ENCODE data around the gene SCAMP1.
A peak's percentile ranks its signal among the peaks of the same experiment; 100 is the strongest.

Gene SCAMP1

GRCh38 chr5:78508186-78508765, 147.9 kb downstream of the SCAMP1 start (continued):
- TF ChIP-seq ZNF202 (tag by site-specific recombination; IDR thresholded peaks at IDR 0.05; ENCODE audit: borderline replicate concordance) (no peak), ZNF830 (tag by site-specific recombination; IDR thresholded peaks at IDR 0.05; ENCODE audit: low read depth) (no peak), PRDM10 (tag by site-specific recombination; IDR thresholded peaks at IDR 0.05) (peak; percentile 65), PATZ1 (tag by site-specific recombination; IDR thresholded peaks at IDR 0.05) (peak; percentile 67), KLF8 (tag by site-specific recombination; IDR thresholded peaks at IDR 0.05) (no peak), ZNF274 (IDR thresholded peaks at IDR 0.05; ENCODE audit: low read length) (no peak), ZNF274 (tag by site-specific recombination; IDR thresholded peaks at IDR 0.05; ENCODE audit: borderline replicate concordance) (no peak), ZNF146 (tag by site-specific recombination; IDR thresholded peaks at IDR 0.05) (no peak), ZNF121 (tag by site-specific recombination; IDR thresholded peaks at IDR 0.05) (no peak), TCF7L2 (IDR thresholded peaks at IDR 0.05; ENCODE audit: borderline replicate concordance, low read depth, low read length) (peak; percentile 99), ZNF223 (tag by site-specific recombination; IDR thresholded peaks at IDR 0.05) (no peak), ZNF239 (tag by site-specific recombination; IDR thresholded peaks at IDR 0.05) (no peak), WT1 (tag by site-specific recombination; IDR thresholded peaks at IDR 0.05) (peak; percentile 52; the same call in 1 of the 2 replicates), ZNF639 (tag by site-specific recombination; IDR thresholded peaks at IDR 0.05) (no peak), ZNF624 (tag by site-specific recombination; IDR thresholded peaks at IDR 0.05) (no peak), ZBTB21 (tag by site-specific recombination; IDR thresholded peaks at IDR 0.05) (no peak; the same call in 1 of the 2 replicates), ZFP69B (tag by site-specific recombination; IDR thresholded peaks at IDR 0.05) (peak; percentile 38; the same call in 1 of the 2 replicates), ZBTB49 (tag by site-specific recombination; IDR thresholded peaks at IDR 0.05; ENCODE audit: low read depth) (no peak), ZNF391 (tag by site-specific recombination; IDR thresholded peaks at IDR 0.05; ENCODE audit: borderline replicate concordance, low read depth) (no peak), ZBTB48 (tag by site-specific recombination; IDR thresholded peaks at IDR 0.05) (no peak; the same call in 1 of the 2 replicates), ZNF521 (tag by site-specific recombination; IDR thresholded peaks at IDR 0.05) (no peak), ZNF560 (tag by site-specific recombination; IDR thresholded peaks at IDR 0.05; ENCODE audit: borderline replicate concordance) (no peak), TSHZ1 (tag by site-specific recombination; IDR thresholded peaks at IDR 0.05; ENCODE audit: borderline replicate concordance) (peak; percentile 25; the same call in 1 of the 2 replicates), PRDM4 (tag by site-specific recombination; IDR thresholded peaks at IDR 0.05) (peak; percentile 81)
